Stimulated activated CD4-positive, alpha-beta T cell treated with anti-CD3 and anti-CD28 coated beads, Interleukin-4, amount 100 ng/mL, for 1 hour (primary cell): Measurements from ENCODE around the gene CSF1.
"Not testable (repeated sequence)": the region's sequence is repeated elsewhere in the genome, so short reads cannot be mapped to it uniquely, and the experiment has no call there.

ENCODE experiments used
- DNase-seq: peaks from one replicate; pipeline ENCODE4 v3.0.0-alpha.2; 2020

The CSF1 gene

DNA sequence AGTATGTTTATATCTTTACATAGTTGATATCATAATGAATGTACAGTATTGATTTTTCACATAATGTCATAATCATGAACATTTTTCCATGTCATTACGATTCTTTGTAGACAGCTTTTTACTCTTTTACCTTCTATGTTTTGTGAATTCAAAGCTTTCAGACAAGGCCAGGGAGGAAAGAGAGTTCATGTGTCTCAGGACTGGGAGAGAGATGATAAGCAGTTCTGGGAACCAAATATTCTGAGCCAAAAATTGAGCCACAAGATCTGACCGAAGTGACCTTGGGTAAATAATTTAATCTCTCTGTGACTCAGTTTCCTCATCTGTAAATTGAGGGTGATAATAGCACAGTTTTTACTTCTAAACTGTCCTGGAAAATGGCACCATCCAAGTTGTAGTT, 31.8 kb downstream of the CSF1 start:
- no peak for DNase-seq

GRCh38 chr1:109944541-109944940, 33.9 kb downstream of the CSF1 start:
- DNase-seq = no peak

GRCh38 chr1:109946511-109946910, 35.9 kb downstream of the CSF1 start:
- DNase-seq = no peak

GRCh38 chr1:109947582-109948284, 37.1 kb downstream of the CSF1 start:
- DNase-seq = no peak

DNA sequence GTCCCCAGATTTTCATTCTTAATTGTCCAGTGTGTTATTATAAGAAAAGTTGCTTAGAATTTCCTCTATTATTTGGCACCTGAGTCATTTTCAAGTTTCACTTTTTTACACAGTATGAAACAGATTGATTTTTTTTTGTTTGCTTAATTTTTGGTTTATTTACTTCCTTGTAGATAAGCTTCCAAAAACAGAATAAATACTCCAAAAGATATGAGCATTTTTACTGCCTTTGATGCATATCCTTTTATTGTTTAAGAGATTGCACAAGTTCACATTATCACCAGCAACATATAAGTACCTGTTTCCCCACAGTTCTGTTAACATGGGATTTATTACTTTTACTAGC, 37.6 kb downstream of the CSF1 start:
- no peak for DNase-seq

DNA sequence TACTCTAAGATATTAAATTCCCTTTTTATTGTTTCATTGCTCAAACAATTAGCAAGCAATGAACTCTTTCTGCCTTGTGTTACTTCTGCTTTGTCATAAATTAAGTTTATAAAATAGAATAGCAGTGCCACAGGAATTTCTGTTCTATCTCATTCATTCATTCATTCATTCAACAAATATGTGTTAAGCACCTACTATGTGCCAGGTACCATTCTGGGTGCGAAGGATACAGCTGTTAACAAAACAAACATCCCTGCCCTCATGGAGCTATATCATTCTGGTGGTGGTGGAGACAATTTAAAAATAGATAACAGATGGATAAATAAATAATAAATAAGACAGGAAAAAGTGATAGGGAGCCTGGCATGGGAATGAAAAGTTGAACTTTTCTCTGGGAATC, 39.4 kb downstream of the CSF1 start:
- no peak for DNase-seq

DNA sequence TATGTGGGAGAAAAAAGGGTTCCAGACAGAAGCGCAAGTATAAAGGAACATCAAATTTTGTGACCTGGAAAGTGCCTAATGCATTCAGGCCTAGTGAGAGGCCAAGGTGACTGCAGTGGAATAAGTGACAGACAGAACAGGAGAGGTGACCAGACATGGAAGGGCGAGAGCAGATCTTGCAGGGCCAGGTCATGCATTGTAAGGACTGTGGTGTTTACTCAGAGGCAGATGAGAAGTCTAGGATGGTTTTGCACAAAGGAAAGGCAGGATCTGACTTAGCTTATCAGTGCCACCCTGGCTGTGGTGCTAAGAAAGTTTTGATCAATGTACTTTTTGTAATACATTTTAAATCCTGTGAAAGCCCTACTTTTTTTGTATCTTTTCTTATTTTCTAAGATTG, 39.9 kb downstream of the CSF1 start:
- DNase-seq = no peak

DNA sequence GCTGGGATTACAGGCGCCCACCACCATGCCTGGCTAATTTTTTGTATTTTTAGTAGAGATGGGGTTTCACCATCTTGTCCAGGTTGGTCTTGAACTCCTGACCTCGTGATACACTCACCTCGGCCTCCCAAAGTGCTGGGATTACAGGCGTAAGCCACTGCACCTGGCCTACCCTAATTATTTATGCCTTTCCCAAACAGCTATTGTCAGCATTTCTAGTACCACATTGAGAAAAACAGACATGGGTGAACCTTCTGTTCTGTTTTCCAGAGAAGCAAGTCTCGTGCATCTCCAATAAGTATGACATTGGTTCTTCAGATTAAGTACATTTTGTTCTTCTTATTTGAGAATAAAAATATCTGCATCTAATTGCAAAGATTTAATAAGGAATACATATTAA, 40.9 kb downstream of the CSF1 start:
- not testable (repeated sequence) for DNase-seq

- DNase-seq = no peak
Measured at GRCh38 chr1:109954041-109954512, 43.4 kb downstream of the CSF1 start.

DNA sequence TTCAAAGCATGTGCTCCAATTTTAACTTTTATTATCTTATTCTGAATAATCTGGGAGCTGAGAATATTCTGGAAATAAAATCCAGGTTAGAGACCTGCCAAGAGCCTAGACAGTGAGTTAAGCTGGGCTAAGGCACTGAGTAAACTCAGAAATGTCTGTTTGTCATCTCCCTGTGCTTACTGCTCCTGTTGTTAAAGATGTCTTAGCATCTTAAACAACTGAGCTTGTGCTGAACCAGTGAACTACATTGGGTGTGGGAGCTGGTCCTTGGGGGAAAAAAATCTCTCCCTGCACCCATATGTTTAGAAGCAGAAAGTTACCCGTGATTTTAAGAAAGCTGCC, 49.0 kb downstream of the CSF1 start:
- no peak for DNase-seq

DNA sequence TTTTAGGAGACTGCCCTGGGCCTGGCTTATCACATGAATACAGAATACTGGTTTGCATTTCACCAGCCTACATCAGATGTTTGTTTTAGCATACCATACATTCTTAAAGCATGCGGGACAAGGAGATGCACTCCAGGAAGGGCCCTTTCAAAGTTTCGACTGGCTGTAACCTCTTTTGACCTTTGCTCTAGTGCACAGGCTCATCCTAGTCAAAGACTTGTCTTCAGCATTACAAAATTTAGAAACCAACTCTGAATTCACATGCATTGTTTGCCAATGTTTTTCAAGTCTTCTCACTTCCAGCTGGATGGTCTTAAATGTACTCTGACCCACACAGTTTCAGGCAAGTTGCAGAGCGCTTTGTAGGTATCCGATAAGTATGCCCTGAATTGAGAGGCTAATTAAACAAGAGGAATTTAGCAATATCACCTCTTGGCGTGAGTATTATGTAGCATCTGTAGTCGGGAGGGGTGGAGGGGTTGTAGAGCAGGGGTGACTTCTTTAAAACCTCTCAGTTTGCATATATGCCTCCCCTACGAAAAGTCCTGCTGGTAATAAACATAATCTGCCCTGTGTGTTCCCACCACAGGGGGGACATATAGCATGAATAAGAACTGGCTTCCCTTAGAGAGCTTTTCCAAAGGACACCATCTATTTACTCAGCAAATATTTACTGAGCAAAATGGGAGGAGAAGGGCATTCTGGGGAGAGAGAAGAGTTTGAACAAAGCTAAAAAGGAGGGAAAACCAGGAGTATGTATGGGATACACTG, 49.5 kb downstream of the CSF1 start:
- no peak for DNase-seq

- DNase-seq = no peak
Measured at GRCh38 chr1:109960745-109961094, 50.1 kb downstream of the CSF1 start.

- no peak for DNase-seq
Measured at GRCh38 chr1:109963864-109964263, 53.2 kb downstream of the CSF1 start.

DNA sequence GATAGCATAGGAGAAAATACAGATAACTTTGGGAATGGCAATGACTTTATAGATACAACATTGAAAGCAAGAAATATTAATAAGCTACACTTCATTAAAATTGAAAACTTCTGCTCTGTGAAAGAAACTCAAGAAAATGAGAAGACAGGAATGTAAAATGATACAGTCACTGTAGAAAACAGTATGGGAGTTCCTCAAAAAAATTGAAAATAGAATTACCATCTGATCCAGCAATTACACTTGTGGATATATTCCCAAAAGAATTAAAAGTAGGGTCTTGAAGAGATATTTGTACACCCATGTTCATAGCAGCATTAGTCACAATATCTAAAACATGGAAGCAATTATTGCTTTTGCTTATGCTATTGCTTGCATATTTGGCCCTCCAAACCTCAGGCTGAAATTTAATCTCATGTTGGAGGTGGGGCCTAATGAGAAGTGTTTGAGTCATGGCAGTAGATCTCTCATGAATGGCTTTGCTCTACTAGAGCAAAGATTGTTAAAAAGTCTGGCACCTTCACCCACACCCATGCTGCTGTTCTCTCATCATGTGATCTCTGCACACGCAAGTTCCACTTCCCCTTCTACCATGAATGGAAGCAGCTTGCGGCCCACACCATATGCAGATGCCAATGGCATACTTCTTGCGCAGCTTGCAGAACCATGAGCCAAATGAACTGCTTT, 58.6 kb downstream of the CSF1 start:
- no peak for DNase-seq

DNA sequence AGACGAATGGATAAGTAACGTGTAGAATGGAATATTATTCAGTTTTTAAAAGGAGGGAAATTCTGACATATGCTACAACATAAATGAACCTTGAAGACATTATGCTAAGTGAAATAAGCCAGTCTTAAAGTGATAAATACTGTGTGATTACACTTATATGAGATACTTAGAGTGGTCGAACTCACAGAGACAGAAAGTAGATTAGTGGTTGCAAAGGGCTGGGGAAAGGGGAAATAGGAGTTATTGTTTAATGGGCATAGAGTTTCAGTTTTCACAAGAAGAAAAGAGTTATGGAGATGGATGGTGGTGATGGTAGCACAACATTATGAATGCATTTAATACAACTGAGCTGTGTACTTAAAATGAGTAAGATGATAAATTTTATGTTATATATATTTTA, 59.3 kb downstream of the CSF1 start:
- DNase-seq = no peak

DNA sequence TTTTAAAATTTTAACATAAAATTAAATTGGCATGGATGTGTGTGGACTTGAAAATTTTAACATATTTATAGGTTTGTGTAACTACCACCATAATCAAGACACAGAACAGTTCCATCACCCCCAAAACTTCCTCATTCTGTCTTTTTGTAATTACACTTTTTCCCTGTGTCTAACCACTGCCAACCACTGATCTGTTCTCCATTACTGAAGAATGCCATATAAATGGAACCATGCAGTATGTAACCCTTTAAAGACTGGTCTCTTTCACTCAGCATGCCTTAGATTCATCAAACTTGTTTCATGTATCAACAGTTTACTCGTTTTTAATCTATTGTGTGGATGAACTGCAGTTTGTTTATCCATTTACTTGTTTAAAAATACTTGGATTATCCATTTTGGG, 60.9 kb downstream of the CSF1 start:
- DNase-seq = no peak

- no peak for DNase-seq
Measured at GRCh38 chr1:109974191-109974590, 63.5 kb downstream of the CSF1 start.

GRCh38 chr1:109975718-109976117, 65.1 kb downstream of the CSF1 start:
- DNase-seq = no peak

GRCh38 chr1:109976762-109977161, 66.1 kb downstream of the CSF1 start:
- no peak for DNase-seq

DNA sequence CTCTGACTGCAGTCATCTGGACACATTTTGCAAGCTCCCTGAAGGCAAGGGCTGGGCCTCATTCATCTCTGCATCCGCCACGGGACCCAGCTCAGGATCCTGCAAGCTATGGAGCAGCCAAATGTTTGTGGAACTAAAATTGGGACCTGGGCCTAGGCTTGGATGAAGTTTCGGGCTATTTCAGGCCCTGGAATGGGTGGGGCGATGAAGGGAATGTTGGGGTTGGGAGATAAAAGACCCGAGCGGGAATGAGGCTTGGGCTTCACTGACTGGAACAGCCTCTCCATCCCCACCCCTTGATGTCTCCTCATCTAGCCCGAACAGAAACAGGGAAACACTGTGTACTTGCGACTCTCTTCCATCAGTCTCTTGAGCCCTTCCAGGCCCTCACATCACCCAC, 66.6 kb downstream of the CSF1 start:
- no peak for DNase-seq

DNA sequence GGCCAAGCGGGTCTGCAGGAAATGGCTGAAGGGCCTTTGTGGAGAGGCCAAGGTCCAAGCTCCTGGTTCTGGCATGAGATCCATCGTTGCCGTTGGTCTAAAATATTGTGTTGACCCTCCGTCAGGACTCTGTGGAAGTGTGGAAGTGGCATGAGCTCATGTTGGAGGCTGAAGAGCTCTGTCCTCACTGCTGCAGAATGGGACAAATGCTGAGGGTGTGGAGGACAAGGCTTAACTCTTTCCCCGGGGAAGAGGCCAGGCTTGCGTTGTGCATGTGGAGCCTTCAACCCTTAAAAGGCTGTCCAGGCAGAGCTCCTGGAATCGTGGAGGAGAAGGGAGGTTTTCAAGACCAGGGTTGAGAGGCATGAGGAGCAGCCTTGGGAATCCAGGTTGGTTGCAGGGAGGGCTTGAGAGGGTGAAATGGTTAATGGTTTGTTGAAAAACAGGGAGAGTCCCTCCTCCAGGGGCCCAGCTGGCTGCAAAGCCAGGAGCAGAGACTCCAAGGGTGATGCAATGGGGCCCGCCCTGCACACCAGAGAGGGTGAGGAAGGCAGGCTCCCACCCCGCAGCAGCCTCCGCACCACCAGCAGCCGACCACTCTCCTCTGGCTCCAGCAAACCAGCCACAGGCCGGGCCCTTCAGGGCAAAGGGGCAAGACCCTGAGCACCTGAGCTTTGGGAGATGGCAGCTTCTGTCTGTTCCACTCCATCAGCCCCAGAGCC, 67.2 kb downstream of the CSF1 start:
- no peak for DNase-seq

DNA sequence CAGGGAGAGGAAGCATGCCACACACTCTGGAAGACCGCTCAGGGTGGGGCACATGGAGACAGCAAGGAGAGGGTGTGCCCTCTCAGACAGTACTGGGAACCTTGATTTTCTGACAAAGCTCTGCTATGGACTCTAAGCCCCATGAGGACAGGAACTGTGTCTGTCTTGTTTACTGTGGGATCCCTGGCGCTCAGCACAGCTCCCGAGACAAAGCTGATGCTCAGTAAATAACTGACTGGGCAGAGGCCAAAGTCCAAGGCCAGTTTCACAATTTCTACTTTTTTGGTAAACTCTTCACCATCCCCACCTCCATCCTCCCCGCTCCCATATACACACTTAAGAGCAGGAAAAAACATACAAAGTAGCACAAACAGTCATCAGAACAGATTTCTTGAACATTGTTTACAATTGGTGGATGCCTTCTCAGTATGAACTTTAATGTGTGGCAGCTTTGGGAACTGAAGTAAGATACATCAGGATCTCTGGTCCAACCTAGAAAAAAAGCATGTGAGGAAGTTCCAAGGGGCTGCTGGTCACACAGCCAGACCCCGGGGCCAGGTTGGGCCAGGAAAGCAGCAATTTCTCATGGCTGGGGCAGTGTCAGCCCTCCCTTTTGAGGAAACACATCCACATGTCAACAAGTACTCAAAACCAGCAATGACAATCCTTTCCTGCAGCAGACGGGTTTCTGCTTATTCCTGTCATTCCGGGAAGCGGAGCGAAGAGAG, 68.3 kb downstream of the CSF1 start:
- no peak for DNase-seq
